GM21423 (cell line): ENCODE measurements around the gene ZNF385B.

Experiments
- ATAC-seq: cut with Tn5 transposase; IDR thresholded peaks from one replicate; pipeline ENCODE4 v1.9.1; 2021; ENCODE audit warnings: mild to moderate bottlenecking, moderate library complexity; ENCODE audit not compliant: unreplicated experiment

ZNF385B gene

DNA sequence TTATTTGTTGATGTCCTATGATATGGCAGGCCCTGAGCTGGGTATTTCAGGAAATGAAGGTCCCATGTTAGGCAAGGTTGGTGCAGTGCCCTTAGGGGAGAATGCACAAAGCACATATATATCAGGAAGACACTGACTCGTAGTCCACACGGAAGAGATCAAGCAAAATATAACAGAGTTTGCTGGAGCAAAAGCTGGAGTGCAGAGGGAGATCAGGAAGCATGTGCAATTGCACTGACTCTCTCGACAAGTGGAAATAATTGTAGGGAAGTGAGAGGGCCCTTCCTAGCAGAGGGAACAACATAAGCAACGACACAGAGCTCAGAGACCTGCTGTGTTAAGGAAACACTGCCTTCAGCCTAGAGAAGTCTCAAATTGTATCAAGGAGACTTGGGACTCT is 4.2 kb downstream of the ZNF385B start:
- no peak for ATAC-seq

- no peak for ATAC-seq
Measured at GRCh38 chr2:179856205-179856604, 5.2 kb downstream of the ZNF385B start.

DNA sequence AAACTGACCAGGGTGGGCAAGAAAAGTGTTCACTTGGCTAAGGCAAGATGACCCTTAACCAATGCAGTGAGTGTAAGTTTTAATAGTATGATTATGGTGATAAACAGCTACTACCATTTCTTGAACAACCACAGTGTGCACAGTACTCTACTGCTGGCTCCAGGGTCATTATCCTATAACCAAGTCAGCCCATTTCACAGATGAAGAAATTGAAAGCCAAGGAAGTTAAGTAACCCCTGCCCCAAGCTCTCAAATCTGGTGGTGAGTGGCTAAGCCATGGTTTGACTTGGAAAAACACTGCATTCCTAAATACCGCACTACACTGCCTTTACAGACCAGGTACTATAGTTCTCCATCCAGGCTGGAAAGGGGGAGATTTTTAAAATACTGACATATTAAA is 5.7 kb downstream of the ZNF385B start:
- ATAC-seq = no peak

- no peak for ATAC-seq
Measured at GRCh38 chr2:179854891-179855290, 6.5 kb downstream of the ZNF385B start.

GRCh38 chr2:179853108-179853507 is 8.3 kb downstream of the ZNF385B start:
- ATAC-seq = no peak

- no peak for ATAC-seq
Measured at GRCh38 chr2:179850188-179850587, 11.2 kb downstream of the ZNF385B start.

DNA sequence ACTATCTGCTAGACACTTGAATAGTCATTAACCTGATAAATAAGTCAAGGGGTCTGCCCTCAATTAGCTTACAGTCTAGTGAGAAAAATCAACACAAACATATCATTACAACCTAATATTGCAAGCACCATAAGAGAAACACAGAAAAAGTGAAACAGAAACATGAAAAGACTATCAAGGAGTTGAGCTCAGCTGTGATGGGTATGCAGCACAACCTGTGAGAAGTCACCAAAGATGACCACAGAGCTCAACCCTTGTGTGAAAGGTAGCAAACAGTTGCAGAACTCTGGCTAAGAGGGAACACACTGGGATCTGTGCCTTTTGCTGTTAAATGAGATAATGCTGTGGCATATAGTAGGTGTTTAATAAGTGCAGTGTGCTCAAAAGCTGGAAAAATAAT is 11.7 kb downstream of the ZNF385B start:
- ATAC-seq = no peak

DNA sequence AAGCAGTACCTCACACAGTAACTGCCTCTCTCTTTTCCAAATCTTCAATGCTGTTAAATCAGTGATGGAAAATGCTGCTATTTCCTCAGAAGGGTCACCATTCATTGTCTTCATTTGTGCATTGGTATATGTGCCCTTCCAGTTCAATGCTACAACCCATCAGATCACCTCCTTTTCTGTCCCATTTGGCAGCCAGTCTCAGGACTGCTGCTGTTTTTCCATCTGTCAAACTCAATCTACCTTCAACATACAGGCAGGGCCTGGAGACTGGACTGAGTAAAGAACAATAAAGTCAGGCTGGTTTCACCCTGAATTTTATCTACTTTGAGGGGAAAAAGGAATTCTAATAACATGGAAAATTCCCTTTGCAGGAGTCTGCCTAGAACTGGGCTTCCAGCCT is 17.9 kb downstream of the ZNF385B start:
- no peak for ATAC-seq

DNA sequence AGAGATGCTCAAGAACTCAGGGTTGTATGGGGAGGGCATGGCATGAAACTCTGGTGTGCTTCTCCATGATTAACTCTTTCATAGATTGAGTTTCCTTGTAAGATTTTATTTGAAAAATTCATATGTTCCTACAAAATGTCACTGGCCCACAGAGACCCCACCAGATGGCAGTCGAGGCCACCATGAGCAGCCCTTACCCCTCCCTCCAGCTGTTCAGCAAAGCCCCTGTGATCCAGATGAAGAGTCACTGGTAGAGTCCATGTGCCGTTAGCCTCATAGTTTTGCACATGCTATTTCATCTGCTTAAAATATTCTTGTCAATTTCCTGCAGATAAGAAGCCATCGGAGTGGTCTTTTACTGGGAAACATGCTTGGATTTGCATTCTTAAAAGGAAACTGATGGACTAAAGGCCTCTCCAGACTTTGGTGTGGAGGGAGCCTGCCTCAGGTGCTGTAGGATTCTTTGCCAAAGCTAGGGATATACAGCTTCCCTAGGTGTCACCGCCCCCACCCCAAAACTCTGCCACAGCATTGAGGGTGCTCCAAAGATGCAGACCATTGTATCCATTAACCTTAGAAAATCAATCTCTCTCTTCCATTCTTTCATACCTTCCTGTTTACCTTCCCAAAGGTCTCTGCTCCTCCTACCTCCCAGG is 18.8 kb downstream of the ZNF385B start:
- no peak for ATAC-seq

- ATAC-seq = no peak
Measured at GRCh38 chr2:179840840-179841239, 20.6 kb downstream of the ZNF385B start.

DNA sequence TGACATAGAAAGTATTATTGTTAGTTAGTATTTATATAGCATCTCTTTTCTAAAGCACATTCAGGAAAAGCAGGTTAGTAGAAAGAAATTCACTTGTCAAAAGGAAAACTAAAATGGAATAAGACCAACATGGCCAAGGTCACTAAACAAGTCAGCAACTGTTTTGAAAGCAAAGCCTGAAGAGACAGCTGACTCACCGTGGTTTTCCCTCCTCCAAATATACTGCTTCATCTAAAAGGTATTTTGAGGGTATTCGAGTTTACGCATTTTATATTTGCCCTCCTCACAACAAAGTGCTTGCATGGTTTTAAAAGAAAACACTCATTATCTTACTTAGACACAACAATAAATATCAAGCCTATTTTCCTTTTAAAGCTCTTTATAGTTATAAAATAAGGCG is 24.0 kb downstream of the ZNF385B start:
- ATAC-seq = no peak

GRCh38 chr2:179830043-179830787 is 31.2 kb downstream of the ZNF385B start:
- no peak for ATAC-seq

DNA sequence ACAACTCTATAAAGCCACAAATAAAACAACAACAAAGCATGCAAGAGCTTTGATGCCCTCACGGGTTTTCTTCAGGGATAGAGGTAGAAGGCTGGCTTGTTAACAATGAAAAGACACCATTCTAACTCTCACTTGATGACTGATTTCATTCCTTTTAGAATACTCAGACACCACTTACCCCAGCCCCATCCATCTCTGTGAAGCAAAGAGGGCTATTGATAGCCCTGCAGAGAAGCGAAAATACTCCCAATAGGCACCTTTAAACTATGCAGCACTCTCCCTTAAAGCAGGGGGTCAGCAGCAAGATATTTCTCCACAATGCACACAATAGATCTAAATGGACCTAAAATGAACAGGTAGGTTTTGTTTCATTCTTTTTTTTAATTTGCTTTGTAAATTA is 35.1 kb downstream of the ZNF385B start:
- ATAC-seq = no peak

DNA sequence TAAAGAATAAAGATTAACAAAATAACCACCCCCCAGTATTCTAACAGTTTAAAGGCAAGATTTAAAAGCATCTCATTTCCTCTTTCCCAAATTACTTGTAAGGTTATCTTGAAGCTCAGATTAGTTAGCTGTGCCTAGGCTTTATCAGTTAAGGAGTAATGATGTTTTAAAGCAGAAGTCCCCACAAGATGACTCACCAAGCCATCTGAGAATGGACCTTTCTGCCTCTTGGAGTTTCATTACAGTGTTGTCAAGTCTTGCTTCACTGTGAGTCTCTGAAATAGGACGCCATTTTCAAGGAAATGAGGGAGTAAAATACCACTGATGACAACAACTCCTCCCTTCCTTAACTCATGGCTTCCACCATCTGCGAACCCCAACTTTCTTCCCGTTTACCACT is 35.9 kb downstream of the ZNF385B start:
- peak; percentile 74 for ATAC-seq

GRCh38 chr2:179824961-179825360 is 36.5 kb downstream of the ZNF385B start:
- no peak for ATAC-seq

DNA sequence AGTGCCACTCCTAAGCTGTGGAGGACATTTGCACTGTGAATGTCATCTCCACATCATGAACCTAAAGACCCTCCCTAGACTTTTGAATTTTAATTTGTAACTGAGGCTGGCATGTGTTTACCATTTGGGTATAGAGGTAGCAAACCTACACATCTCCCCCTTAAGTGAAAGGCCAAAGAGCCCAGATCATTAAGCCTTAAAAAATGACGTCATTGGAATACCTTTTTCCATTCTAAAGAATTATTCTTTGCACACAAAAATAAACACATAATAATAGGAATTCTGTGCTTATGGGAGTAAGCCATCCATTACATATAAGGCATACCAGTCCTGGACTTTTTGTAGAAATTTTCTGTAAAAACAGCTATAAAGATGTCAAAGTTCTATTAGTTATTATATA is 38.9 kb downstream of the ZNF385B start:
- ATAC-seq = no peak

GRCh38 chr2:179818546-179818945 is 42.9 kb downstream of the ZNF385B start:
- no peak for ATAC-seq

DNA sequence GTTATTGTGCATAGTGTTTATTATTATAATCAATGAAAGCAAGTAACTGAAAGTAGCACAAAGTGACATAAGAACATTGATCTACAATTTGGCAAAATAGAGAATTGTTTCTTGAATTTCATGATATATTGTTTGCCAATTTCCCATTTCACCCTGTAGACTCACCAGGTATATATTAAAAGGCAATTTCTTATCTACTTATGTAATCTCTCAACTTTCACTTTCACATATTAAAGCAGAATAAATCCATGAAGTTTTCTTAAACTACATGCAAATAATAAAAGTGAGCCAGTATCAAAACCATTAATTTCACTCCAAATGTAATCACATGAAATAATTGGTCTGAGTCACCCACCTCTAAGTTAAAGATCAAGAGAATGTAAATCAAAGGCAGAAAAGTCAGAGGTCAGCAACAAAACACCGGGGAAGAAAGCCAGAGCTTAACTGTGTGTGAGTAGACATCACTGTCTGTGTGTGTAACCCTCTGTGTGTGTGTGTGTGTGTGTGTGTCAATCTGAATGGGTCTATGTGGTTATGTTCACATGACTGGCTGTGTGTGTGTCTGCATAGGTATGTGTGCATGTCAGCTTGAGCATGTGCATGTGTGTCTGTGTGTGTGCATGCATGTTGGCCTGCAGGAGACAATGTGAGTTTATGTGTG is 44.1 kb downstream of the ZNF385B start:
- no peak for ATAC-seq

- no peak for ATAC-seq
Measured at GRCh38 chr2:179814050-179814449, 47.4 kb downstream of the ZNF385B start.

DNA sequence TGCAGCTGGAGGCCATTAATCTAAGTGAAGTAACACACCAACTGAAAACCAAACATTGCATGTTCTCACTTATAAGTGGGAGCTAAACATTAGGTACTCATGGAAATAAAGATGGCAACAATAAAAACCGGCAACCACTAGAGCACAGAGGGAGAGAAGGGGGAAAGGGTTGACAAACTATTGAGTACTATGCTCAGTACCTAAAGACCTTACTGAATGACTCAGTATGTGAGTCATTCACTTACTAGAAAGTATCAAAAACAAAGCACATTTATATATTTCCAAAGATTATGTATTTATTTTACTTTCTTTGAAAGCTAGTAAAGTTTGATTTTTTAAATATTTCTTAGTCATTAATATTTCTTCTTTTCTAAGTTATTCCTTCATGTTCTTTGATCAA is 48.9 kb downstream of the ZNF385B start:
- no peak for ATAC-seq

- no peak for ATAC-seq
Measured at GRCh38 chr2:179811042-179811441, 50.4 kb downstream of the ZNF385B start.

DNA sequence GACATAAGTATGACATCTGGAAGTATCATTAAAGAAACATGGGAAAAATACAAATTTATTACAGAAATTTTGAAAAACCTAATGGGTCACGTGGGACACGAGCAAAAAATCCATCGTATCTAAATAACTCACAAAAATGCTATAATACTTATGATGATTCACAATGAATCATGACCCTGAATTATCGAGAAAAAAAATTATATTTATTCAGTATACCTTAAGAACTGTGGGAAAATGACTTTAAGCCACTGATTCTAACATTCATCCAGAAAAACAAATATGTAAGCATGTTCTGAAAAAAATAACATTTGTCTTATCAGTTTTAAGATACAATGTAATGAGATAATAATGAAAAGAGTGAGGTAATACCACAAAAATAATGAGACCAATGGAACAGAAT is 51.8 kb downstream of the ZNF385B start:
- no peak for ATAC-seq
